Body of pancreas (tissue), 4 donors: ENCODE measurements around the gene NKAIN2. TPM values are rescaled to one million over a fixed set of nuclear protein-coding genes. Genes with fewer than 3 reads are reported as not detected.

Source experiments
- ATAC-seq: fragments of 150-250 bp; one replicate; pipeline ENCODE4 v1.9.1; 2016
- DNase-seq, 4 donors: peaks; one replicate each; pipeline ENCODE4 v3.0.0-alpha.2; 2019
- H3K27ac ChIP-seq, 4 donors: fragments of 200-600 bp; sonication (generic); 1 replicate in 3 of 4; 2 replicates in 1 of 4; pipeline versions ENCODE4 v1.5.1 to v1.6.1; 2016 to 2019; ENCODE audit warnings: mild to moderate bottlenecking in 1 of 4, mixed read lengths in 1 of 4, moderate library complexity in 1 of 4
- H3K27me3 ChIP-seq, 2 donors: fragments of 200-600 bp; sonication (generic); one replicate each; pipeline ENCODE4 v1.6.0; 2016; ENCODE audit warnings: mild to moderate bottlenecking in 1 of 2
- H3K36me3 ChIP-seq, 2 donors: fragments of 200-600 bp; sonication (generic); replicated peaks in 1 of 2; 2 replicates each; pipeline ENCODE4 v1.5.1; 2016; ENCODE audit warnings: low read depth in 2 of 2; ENCODE audit not compliant: insufficient read depth in 1 of 2
- H3K4me1 ChIP-seq: fragments of 200-600 bp; sonication (generic); one replicate; pipeline ENCODE4 v1.6.0; 2016
- H3K4me3 ChIP-seq, 2 donors: fragments of 200-600 bp; sonication (generic); 1 replicate in 1 of 2; 2 replicates in 1 of 2; pipeline ENCODE4 v1.5.1; 2016 to 2019
- H3K9me3 ChIP-seq, 3 donors: fragments of 200-600 bp; sonication (generic); 1 replicate in 2 of 3; 2 replicates in 1 of 3; pipeline ENCODE4 v1.5.1; 2016
- CTCF ChIP-seq, 7 experiments: fragments of 450-650 bp in 4 of 7; fragments of 200-600 bp in 3 of 7; sonication (generic) in 3 of 7; IDR thresholded peaks; one replicate each; pipeline ENCODE4 v1.5.1; 2016 to 2019; ENCODE audit warnings: antibody characterized with exemption in 7 of 7
- POLR2A ChIP-seq, 3 donors: fragments of 450-650 bp; IDR thresholded peaks; one replicate each; pipeline ENCODE4 v1.6.1; 2016; ENCODE audit warnings: antibody characterized with exemption in 3 of 3, mild to moderate bottlenecking in 2 of 3
- WGBS, 2 donors: methylation state at CpG; one replicate each; pipeline ENCODE4 v1.1.5; 2017; 5-methylcytosine and 5-hydroxymethylcytosine counted together
- intact Hi-C: fragments of 100-400 bp; cut with DNase I; formaldehyde crosslinking; loops from one replicate; pipeline ENCODE4 v1.15.1; 2023
- total RNA-seq, 2 donors: library from RNA; depleted of rRNA; stranded (reverse); fragments of >200 nt; gene quantifications; one replicate each; pipeline ENCODE4 v1.1.0, GENCODE V29; 2016

Gene NKAIN2
- total RNA-seq, 2 donors from 2014 or later: not detected

- Histone ChIP-seq H3K9me3 (peaks cover 0 to 9% (median 0%) of the 10 kb centered on the region in 3 donors), H3K4me1 (no peaks in the 10 kb centered on the region), H3K36me3 (no peaks in the 10 kb centered on the region), H3K27me3 (no peaks in the 10 kb centered on the region), H3K4me3 (no peak overlapping the region), H3K27ac (no peak overlapping the region)
- intact Hi-C loops: no loop called here
- no peak for ATAC-seq
- WGBS, 2 donors: 46 to 48% methylated on average over 1 of the region's 1 CpG
- TF ChIP-seq POLR2A (IDR thresholded peaks at IDR 0.05): no peak
- TF ChIP-seq CTCF (IDR thresholded peaks at IDR 0.05): no peak
- no peak for DNase-seq
Measured at GRCh38 chr6:124674042-124674441, 870.4 kb downstream of the NKAIN2 start.

- Histone ChIP-seq H3K27ac (no peak overlapping the region), H3K4me1 (no peaks in the 10 kb centered on the region), H3K4me3 (no peak overlapping the region), H3K27me3 (no peaks in the 10 kb centered on the region), H3K9me3 (peaks cover 0 to 13% (median 0%) of the 10 kb centered on the region in 3 donors), H3K36me3 (no peaks in the 10 kb centered on the region)
- intact Hi-C loops: no loop called here
- ATAC-seq (no peak), DNase-seq (no peak)
- 69 to 84% methylated on average over 3 of the region's 3 CpGs for WGBS, 2 donors
- TF ChIP-seq CTCF (IDR thresholded peaks at IDR 0.05): no peak
- no peak for TF ChIP-seq POLR2A (IDR thresholded peaks at IDR 0.05)
Measured at GRCh38 chr6:124676033-124676432, 872.4 kb downstream of the NKAIN2 start.

- 0 to 48% methylated on average over 1 of the region's 1 CpG for WGBS, 2 donors
- H3K27me3 ChIP-seq: no peaks in the 10 kb centered on the region
- TF ChIP-seq POLR2A (IDR thresholded peaks at IDR 0.05): no peak
- TF ChIP-seq CTCF (IDR thresholded peaks at IDR 0.05): no peak
Measured at GRCh38 chr6:124677874-124678273, 874.2 kb downstream of the NKAIN2 start.

GRCh38 chr6:124679387-124679786 lies 875.7 kb downstream of the NKAIN2 start:
- Histone ChIP-seq H3K4me3 (no peak overlapping the region), H3K4me1 (no peaks in the 10 kb centered on the region), H3K36me3 (no peaks in the 10 kb centered on the region), H3K27me3 (no peaks in the 10 kb centered on the region), H3K9me3 (peaks cover 0 to 13% (median 0%) of the 10 kb centered on the region in 3 donors), H3K27ac (no peak overlapping the region)
- no peak for TF ChIP-seq POLR2A (IDR thresholded peaks at IDR 0.05)
- TF ChIP-seq CTCF (IDR thresholded peaks at IDR 0.05): no peak
- ATAC-seq (no peak), DNase-seq (no peak)
- intact Hi-C loops: no loop called here
- WGBS, 2 donors: 47 to 66% methylated on average over 2 of the region's 2 CpGs

More at GRCh38 chr6:124677874-124678273, 874.2 kb downstream of the NKAIN2 start:
- DNase-seq (no peak), ATAC-seq (no peak)
- Histone ChIP-seq H3K4me1 (no peaks in the 10 kb centered on the region), H3K4me3 (no peak overlapping the region), H3K9me3 (peaks cover 0 to 13% (median 0%) of the 10 kb centered on the region in 3 donors), H3K36me3 (no peaks in the 10 kb centered on the region), H3K27ac (no peak overlapping the region)
- intact Hi-C loops: no loop called here

- Histone ChIP-seq H3K27ac (no peak overlapping the region), H3K36me3 (no peaks in the 10 kb centered on the region), H3K4me1 (no peaks in the 10 kb centered on the region), H3K9me3 (peaks cover 0 to 13% (median 0%) of the 10 kb centered on the region in 3 donors), H3K4me3 (no peak overlapping the region), H3K27me3 (no peaks in the 10 kb centered on the region)
- ATAC-seq: no peak
- TF ChIP-seq CTCF (IDR thresholded peaks at IDR 0.05) (no peak), POLR2A (IDR thresholded peaks at IDR 0.05) (no peak)
- DNase-seq: no peak
- 47% methylated on average over 6 of the region's 6 CpGs for WGBS, 2 donors
- intact Hi-C loops: no loop called here
Measured at GRCh38 chr6:124682751-124683150, 879.1 kb downstream of the NKAIN2 start.
